Gastroesophageal sphincter (tissue), 4 donors: ENCODE measurements around the gene RFX7. TPM values are rescaled to one million over a fixed set of nuclear protein-coding genes. Genes with fewer than 3 reads are reported as not detected.

Experiments
- ATAC-seq: fragments of 150-250 bp; one replicate; pipeline ENCODE4 v1.9.1; 2016; ENCODE audit warnings: mild to moderate bottlenecking, moderate library complexity
- H3K27ac ChIP-seq, 4 donors: fragments of 200-600 bp; sonication (generic) in 3 of 4; 1 replicate in 3 of 4; 2 replicates in 1 of 4; pipeline ENCODE4 v1.5.1; 2016 to 2019
- H3K27me3 ChIP-seq: fragments of 200-600 bp; sonication (generic); one replicate; pipeline ENCODE4 v1.5.1; 2019
- H3K36me3 ChIP-seq, 2 donors: fragments of 200-600 bp; sonication (generic); one replicate each; pipeline ENCODE4 v1.5.1; 2019; ENCODE audit warnings: control low read depth in 1 of 2
- H3K4me1 ChIP-seq, 3 donors: fragments of 200-600 bp; sonication (generic); 1 replicate in 2 of 3; 2 replicates in 1 of 3; pipeline ENCODE4 v1.5.1; 2016 to 2019; ENCODE audit warnings: control low read depth in 2 of 3
- H3K4me3 ChIP-seq, 2 donors: fragments of 200-600 bp; sonication (generic); one replicate each; pipeline ENCODE4 v1.5.1; 2019; ENCODE audit warnings: mild to moderate bottlenecking in 1 of 2, moderate library complexity in 1 of 2
- H3K9me3 ChIP-seq, 3 donors: fragments of 200-600 bp; sonication (generic); one replicate each; pipeline ENCODE4 v1.5.1; 2017 to 2019; ENCODE audit warnings: control low read depth in 2 of 3
- EP300 ChIP-seq: sonication (generic); formaldehyde crosslinking; IDR thresholded peaks from one replicate; pipeline ENCODE4 v1.6.1; 2017; ENCODE audit warnings: antibody characterized with exemption, mild to moderate bottlenecking
- POLR2A ChIP-seq, 2 donors: fragments of 450-650 bp; IDR thresholded peaks; one replicate each; pipeline ENCODE4 v1.6.1; 2017; ENCODE audit warnings: antibody characterized with exemption in 2 of 2, mild to moderate bottlenecking in 2 of 2, moderate library complexity in 1 of 2
- POLR2AphosphoS5 ChIP-seq: sonication (generic); formaldehyde crosslinking; IDR thresholded peaks from one replicate; pipeline ENCODE4 v1.6.1; 2017; ENCODE audit warnings: antibody characterized with exemption
- WGBS, 2 donors: methylation state at CpG; one replicate each; pipeline ENCODE4 v1.1.5; 2018; ENCODE audit warnings: low coverage in 1 of 2; 5-methylcytosine and 5-hydroxymethylcytosine counted together
- total RNA-seq, 4 donors: library from RNA; depleted of rRNA; stranded (reverse); fragments of >200 nt; gene quantifications; one replicate each; pipeline ENCODE4 v1.1.0, GENCODE V29; 2016
- TF ChIP-seq, protein P1 (sequence below), 4 experiments: fragments of 200-600 bp in 2 of 4; fragments of 450-650 bp in 2 of 4; sonication (generic) in 1 of 4; IDR thresholded peaks; one replicate each; pipeline ENCODE4 v1.5.1; 2017 to 2019; ENCODE audit warnings: antibody characterized with exemption in 4 of 4, mild to moderate bottlenecking in 2 of 4, moderate library complexity in 2 of 4

Gene RFX7
- total RNA-seq, 4 donors from 2014 or later, result 5.9 to 8.7 (median 7.2) TPM

DNA sequence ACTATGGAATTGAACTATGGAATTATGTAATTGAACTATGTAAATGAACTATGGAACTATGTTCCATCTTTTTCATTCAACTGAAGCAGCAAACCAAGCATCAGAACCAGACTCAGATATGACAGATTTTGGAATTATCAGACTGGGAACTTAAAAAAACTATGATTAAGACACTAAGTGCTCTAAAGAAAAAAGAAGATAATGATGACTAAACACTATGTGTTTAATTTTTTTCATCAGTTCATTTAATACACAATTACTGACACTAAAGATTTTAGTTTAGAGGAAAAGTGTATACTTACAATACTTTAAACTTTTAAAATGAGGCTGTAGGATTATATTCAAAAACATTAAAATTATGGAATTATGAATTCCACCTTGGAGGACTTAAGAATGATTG, 15.3 kb downstream of the RFX7 start:
- TF ChIP-seq EP300, result no peak
- Histone ChIP-seq H3K4me1 (peaks cover 0 to 14% (median 0%) of the 10 kb centered on the region in 3 donors), H3K27ac (no peak overlapping the region), H3K4me3 (no peak overlapping the region), H3K36me3 (peaks cover 0 to 24% of the 10 kb centered on the region in 2 donors), H3K9me3 (peaks cover 0 to 24% (median 0%) of the 10 kb centered on the region in 3 donors), H3K27me3 (no peaks in the 10 kb centered on the region)
- ATAC-seq, result no peak

DNA sequence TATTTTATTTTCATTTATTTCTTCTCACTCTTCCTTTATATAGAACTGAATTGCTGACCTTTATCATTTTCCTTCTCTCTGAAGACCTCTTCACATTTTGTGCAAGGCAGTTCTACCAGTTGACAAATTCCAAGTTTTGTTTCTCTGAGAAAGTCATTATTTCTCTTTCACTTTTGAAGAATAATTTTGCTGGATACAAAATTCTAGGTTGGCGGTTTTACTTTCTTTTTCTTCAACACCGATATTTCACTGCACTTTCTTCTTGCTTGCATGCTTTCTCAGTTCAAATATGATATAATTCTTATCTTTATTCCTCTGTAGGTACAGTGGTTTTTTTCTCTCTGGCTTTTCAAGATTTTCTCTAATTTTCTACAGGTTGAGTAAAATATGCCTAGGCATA, 15.9 kb downstream of the RFX7 start:
- H3K9me3 ChIP-seq, result peaks cover 0 to 24% (median 0%) of the 10 kb centered on the region in 3 donors
- peaks cover 0 to 14% (median 0%) of the 10 kb centered on the region in 3 donors for H3K4me1 ChIP-seq
- ATAC-seq, result no peak
- peaks cover 0 to 24% of the 10 kb centered on the region in 2 donors for H3K36me3 ChIP-seq
- H3K27ac ChIP-seq, result no peak overlapping the region
- H3K27me3 ChIP-seq, result no peaks in the 10 kb centered on the region
- TF ChIP-seq POLR2AphosphoS5 (no peak), EP300 (no peak), POLR2A (IDR thresholded peaks at IDR 0.05) (no peak)
- TF ChIP-seq, protein P1, sequence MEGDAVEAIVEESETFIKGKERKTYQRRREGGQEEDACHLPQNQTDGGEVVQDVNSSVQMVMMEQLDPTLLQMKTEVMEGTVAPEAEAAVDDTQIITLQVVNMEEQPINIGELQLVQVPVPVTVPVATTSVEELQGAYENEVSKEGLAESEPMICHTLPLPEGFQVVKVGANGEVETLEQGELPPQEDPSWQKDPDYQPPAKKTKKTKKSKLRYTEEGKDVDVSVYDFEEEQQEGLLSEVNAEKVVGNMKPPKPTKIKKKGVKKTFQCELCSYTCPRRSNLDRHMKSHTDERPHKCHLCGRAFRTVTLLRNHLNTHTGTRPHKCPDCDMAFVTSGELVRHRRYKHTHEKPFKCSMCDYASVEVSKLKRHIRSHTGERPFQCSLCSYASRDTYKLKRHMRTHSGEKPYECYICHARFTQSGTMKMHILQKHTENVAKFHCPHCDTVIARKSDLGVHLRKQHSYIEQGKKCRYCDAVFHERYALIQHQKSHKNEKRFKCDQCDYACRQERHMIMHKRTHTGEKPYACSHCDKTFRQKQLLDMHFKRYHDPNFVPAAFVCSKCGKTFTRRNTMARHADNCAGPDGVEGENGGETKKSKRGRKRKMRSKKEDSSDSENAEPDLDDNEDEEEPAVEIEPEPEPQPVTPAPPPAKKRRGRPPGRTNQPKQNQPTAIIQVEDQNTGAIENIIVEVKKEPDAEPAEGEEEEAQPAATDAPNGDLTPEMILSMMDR (IDR thresholded peaks at IDR 0.05), result no peak
- H3K4me3 ChIP-seq, result no peak overlapping the region
- WGBS, 2 donors, result 92 to 100% methylated on average over 1 to 2 of the region's 2 CpGs

DNA sequence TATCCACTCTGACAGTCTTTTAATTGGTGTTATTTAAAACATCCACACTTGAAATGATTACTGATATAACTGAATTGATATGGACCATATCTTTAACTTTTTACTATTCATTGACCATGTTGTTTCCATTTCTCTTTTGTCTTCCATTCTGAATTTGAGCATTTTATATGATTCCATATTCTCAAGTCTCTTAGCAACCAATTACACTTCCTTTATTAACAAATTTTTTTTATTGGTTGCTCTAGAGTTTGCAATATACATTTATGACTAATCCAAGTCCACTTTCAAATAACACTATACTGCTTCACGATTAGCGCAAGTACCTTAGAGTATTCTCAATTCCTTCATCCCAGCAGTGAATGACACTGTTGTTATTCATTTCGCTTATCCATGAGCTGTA, 16.4 kb downstream of the RFX7 start:
- TF ChIP-seq EP300 (no peak), POLR2A (IDR thresholded peaks at IDR 0.05) (no peak), POLR2AphosphoS5 (no peak)
- TF ChIP-seq, protein P1 (IDR thresholded peaks at IDR 0.05), result no peak
- no peak overlapping the region for H3K4me3 ChIP-seq
- H3K4me1 ChIP-seq, result peaks cover 0 to 14% (median 0%) of the 10 kb centered on the region in 3 donors
- peaks cover 0 to 20% of the 10 kb centered on the region in 2 donors for H3K36me3 ChIP-seq
- no peak for ATAC-seq
- 79 to 100% methylated on average over 3 of the region's 3 CpGs for WGBS, 2 donors
- H3K27ac ChIP-seq, result no peak overlapping the region
- H3K9me3 ChIP-seq, result peaks cover 0 to 27% (median 0%) of the 10 kb centered on the region in 3 donors
- H3K27me3 ChIP-seq, result no peaks in the 10 kb centered on the region

DNA sequence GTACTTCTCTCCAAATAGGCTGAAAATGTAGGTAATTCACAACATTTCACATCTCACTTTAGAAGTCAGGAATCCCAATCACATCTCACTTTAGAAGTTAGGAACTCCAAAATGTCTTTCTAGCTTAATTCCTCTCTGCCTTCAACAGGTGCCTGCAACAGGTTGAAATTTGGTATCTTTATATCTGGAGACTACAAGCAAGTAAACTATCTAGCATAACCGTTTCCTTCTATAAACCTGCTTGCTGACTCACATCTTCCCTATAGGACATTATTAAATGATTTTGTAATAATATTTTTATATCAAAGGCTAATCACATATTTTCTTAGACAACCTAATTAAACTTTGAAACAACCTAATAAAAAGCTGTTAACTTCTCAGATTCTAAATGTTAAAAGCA, 18.2 kb downstream of the RFX7 start:
- 44 to 53% methylated on average over 1 of the region's 1 CpG for WGBS, 2 donors
- Histone ChIP-seq H3K27me3 (no peaks in the 10 kb centered on the region), H3K4me3 (no peak overlapping the region), H3K9me3 (peaks cover 0 to 24% (median 0%) of the 10 kb centered on the region in 3 donors), H3K36me3 (peaks cover 0 to 10% of the 10 kb centered on the region in 2 donors), H3K27ac (no peak overlapping the region), H3K4me1 (peaks cover 0 to 14% (median 0%) of the 10 kb centered on the region in 3 donors)
- ATAC-seq, result no peak
- TF ChIP-seq POLR2A (IDR thresholded peaks at IDR 0.05), result no peak
- no peak for TF ChIP-seq POLR2AphosphoS5
- TF ChIP-seq, protein P1 (IDR thresholded peaks at IDR 0.05), result no peak
- no peak for TF ChIP-seq EP300

DNA sequence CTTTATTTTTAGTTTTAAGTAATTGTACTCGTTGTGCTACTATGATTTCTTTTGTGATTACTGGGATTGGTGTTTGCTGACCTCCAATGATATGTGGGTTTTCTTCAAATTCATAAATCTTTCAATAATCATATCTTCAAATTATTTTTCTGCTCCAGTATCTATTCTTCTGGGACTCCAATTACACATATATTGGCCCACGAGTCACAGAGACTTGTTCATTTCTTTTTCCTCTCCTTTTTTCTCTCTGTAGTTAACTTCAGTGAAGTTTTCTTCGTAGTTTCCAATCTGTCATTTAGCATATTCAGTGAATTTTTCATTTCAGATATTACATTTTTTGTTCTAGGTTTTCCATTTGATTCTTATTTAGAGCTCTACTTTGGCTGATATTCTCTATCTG, 21.4 kb downstream of the RFX7 start:
- no peak overlapping the region for H3K4me3 ChIP-seq
- H3K36me3 ChIP-seq, result no peaks in the 10 kb centered on the region
- H3K4me1 ChIP-seq, result peaks cover 0 to 14% (median 0%) of the 10 kb centered on the region in 3 donors
- TF ChIP-seq EP300, result no peak
- TF ChIP-seq, protein P1 (IDR thresholded peaks at IDR 0.05), result no peak
- no peak for TF ChIP-seq POLR2AphosphoS5
- no peak for TF ChIP-seq POLR2A (IDR thresholded peaks at IDR 0.05)
- no peaks in the 10 kb centered on the region for H3K27me3 ChIP-seq
- H3K9me3 ChIP-seq, result peaks cover 0 to 8% (median 0%) of the 10 kb centered on the region in 3 donors
- 93 to 100% methylated on average over 3 of the region's 3 CpGs for WGBS, 2 donors
- H3K27ac ChIP-seq, result no peak overlapping the region
- no peak for ATAC-seq
